ENCODE data around the gene NHSL2.
A peak's percentile ranks its signal among the peaks of the same experiment; 100 is the strongest.

Gene NHSL2

GRCh38 chrX:72048510-72049455 lies 138.1 kb downstream of the NHSL2 start:
- H3K4me3 ChIP-seq (replicated peaks; ENCODE audit: low read depth, low read length): no peak overlapping the region
- DNase-seq (ENCODE audit: extremely low read depth, low read depth): no peak
- no peak for TF ChIP-seq CTCF (IDR thresholded peaks at IDR 0.05; ENCODE audit: low read depth, low read length, missing control alignments)

GRCh38 chrX:72050011-72050410 lies 139.4 kb downstream of the NHSL2 start:
- no peak overlapping the region for H3K4me3 ChIP-seq (replicated peaks; ENCODE audit: low read depth, low read length)
- TF ChIP-seq CTCF (IDR thresholded peaks at IDR 0.05; ENCODE audit: low read depth, low read length, missing control alignments): no peak
- DNase-seq (ENCODE audit: extremely low read depth, low read depth): peak; percentile 54

- H3K4me3 ChIP-seq (replicated peaks; ENCODE audit: low read depth, low read length): no peak overlapping the region
- no peak for TF ChIP-seq CTCF (IDR thresholded peaks at IDR 0.05; ENCODE audit: low read depth, low read length, missing control alignments)
- no peak for DNase-seq (ENCODE audit: extremely low read depth, low read depth)
Measured at GRCh38 chrX:72051589-72051988, 140.9 kb downstream of the NHSL2 start.

GRCh38 chrX:72052415-72053090 lies 141.9 kb downstream of the NHSL2 start:
- DNase-seq (ENCODE audit: extremely low read depth, low read depth): no peak
- H3K4me3 ChIP-seq (replicated peaks; ENCODE audit: low read depth, low read length): no peak overlapping the region
- TF ChIP-seq CTCF (IDR thresholded peaks at IDR 0.05; ENCODE audit: low read depth, low read length, missing control alignments): no peak

GRCh38 chrX:72053508-72053907 lies 142.9 kb downstream of the NHSL2 start:
- no peak overlapping the region for H3K4me3 ChIP-seq (replicated peaks; ENCODE audit: low read depth, low read length)
- no peak for DNase-seq (ENCODE audit: extremely low read depth, low read depth)
- TF ChIP-seq CTCF (IDR thresholded peaks at IDR 0.05; ENCODE audit: low read depth, low read length, missing control alignments): no peak

GRCh38 chrX:72054779-72055489 lies 144.3 kb downstream of the NHSL2 start:
- DNase-seq (ENCODE audit: extremely low read depth, low read depth): no peak
- no peak for TF ChIP-seq CTCF (IDR thresholded peaks at IDR 0.05; ENCODE audit: low read depth, low read length, missing control alignments)
- H3K4me3 ChIP-seq (replicated peaks; ENCODE audit: low read depth, low read length): no peak overlapping the region
